Caco-2 (cell line): ENCODE measurements around the gene FAHD1. TPM values are rescaled to one million over a fixed set of nuclear protein-coding genes. Genes with fewer than 3 reads are reported as not detected.
"Not testable (repeated sequence)": the region's sequence is repeated elsewhere in the genome, so short reads cannot be mapped to it uniquely, and the experiment has no call there.

Experiments used
- BruUV-seq: library from RNA; stranded (reverse); fragments of 400-500 nt; replicated peaks from 2 replicates; lab custom pipeline; 2021; lab: Mats Ljungman, UMichigan
- CTCF ChIA-PET: fragments of 300-600 bp; sonication (Branson Sonifier 250); formaldehyde crosslinking; loops from one replicate; lab custom pipeline; 2022; ENCODE audit warnings: antibody characterized with exemption; lab: Charles Lee
- POLR2A ChIA-PET: fragments of 300-600 bp; sonication (Branson Sonifier 250); formaldehyde crosslinking; loops from one replicate; lab custom pipeline; 2022; ENCODE audit warnings: antibody characterized with exemption; lab: Charles Lee
- DNase-seq, 2 experiments: peaks; one replicate each; pipeline versions ENCODE4 v3.0.0 to v3.0.0-alpha.2; 2020 to 2022
- H3K27me3 ChIP-seq: replicated peaks from 2 replicates; pipeline ENCODE4 v1.6.0; 2011; ENCODE audit warnings: low read length; ENCODE audit not compliant: control insufficient read depth, insufficient read depth
- H3K36me3 ChIP-seq: 2 replicates; pipeline ENCODE4 v1.5.1; 2011; ENCODE audit warnings: low read length; ENCODE audit not compliant: control insufficient read depth, insufficient read depth
- H3K4me1 ChIP-seq: fragments of 250-450 bp; sonication (Bioruptor Pico); 2 replicates; pipeline ENCODE4 v1.5.1; 2020; ENCODE audit warnings: mild to moderate bottlenecking
- H3K4me3 ChIP-seq: 2 replicates; pipeline ENCODE4 v1.5.1; 2011; ENCODE audit warnings: low read depth, mild to moderate bottlenecking, control low read depth, low read length
- H3K9me3 ChIP-seq: fragments of 250-450 bp; sonication (Bioruptor Pico); 2 replicates; pipeline ENCODE4 v1.5.1; 2020; ENCODE audit warnings: mild to moderate bottlenecking, moderate library complexity
- H3K27ac Mint-ChIP-seq: one replicate; pipeline ENCODE4 v1.8.0; 2022; ENCODE audit warnings: mixed read lengths; ENCODE audit not compliant: unreplicated experiment
- H3K27me3 Mint-ChIP-seq: one replicate; pipeline ENCODE4 v1.8.0; 2022; ENCODE audit warnings: mixed read lengths; ENCODE audit not compliant: insufficient read depth, unreplicated experiment
- H3K36me3 Mint-ChIP-seq: one replicate; pipeline ENCODE4 v1.8.0; 2022; ENCODE audit warnings: mild to moderate bottlenecking, mixed read lengths; ENCODE audit not compliant: insufficient read depth, unreplicated experiment
- H3K4me1 Mint-ChIP-seq: one replicate; pipeline ENCODE4 v1.8.0; 2022; ENCODE audit warnings: low read depth, mixed read lengths; ENCODE audit not compliant: unreplicated experiment
- H3K4me3 Mint-ChIP-seq: one replicate; pipeline ENCODE4 v1.8.0; 2022; ENCODE audit warnings: mild to moderate bottlenecking, moderate library complexity, mixed read lengths; ENCODE audit not compliant: unreplicated experiment
- H3K9me3 Mint-ChIP-seq: one replicate; pipeline ENCODE4 v1.8.0; 2022; ENCODE audit warnings: mixed read lengths; ENCODE audit not compliant: unreplicated experiment
- intact Hi-C: fragments of 100-400 bp; cut with micrococcal nuclease; formaldehyde crosslinking; loops from one replicate; pipeline ENCODE4 v1.10.0; 2022; ENCODE audit not compliant: unreplicated experiment
- total RNA-seq: library from RNA; stranded (reverse); gene quantifications from 2 replicates; pipeline ENCODE4 v1.2.3, GENCODE V29; 2022
- TF ChIP-seq, protein P1 (sequence below), 2 experiments: fragments of 200-600 bp in 1 of 2; IDR thresholded peaks; 1 replicate in 1 of 2; 2 replicates in 1 of 2; pipeline versions ENCODE4 v1.5.1 to v1.8.0; 2011 to 2022; ENCODE audit warnings: antibody characterized with exemption in 1 of 2, control low read depth in 1 of 2, inconsistent platforms in 1 of 2, low read depth in 1 of 2, low read length in 1 of 2, mild to moderate bottlenecking in 1 of 2, moderate library complexity in 1 of 2; ENCODE audit not compliant: insufficient read depth in 1 of 2, severe bottlenecking in 1 of 2, unreplicated experiment in 1 of 2

Gene FAHD1
- total RNA-seq, 1 experiment from 2014 or later: 16.5 TPM

DNA sequence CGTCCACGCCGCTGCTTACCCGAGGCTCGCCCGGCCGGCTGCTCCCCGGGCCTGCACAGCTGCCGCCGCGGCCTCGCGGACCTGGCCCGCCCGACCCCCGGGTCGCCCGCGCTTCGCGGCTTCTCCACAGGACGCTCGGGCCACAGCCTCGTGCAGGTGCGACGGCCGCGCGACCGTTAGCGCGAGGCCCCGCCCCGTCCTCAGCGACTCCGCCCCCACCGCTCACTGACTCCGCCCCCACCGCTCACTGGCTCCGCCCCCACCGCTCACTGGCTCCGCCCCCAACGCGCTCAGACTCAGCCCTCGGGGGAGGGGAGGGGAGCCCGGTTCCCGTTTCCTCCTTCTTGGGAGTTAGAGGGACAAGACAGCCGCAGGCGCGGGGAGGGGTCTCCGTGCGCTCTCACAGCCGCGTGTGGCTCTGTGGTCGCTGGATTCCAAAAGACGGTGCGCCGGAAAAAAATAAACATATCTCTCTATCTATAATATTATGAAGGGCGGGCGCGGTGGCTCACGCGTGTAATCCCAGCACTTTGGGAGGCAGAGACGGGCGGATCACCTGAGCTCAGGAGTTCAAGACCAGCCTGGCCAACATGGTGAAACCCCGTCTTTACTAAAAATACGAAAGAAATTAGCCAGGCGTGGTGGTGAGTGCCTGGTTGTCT is 45.1 kb downstream of the FAHD1 start, which contains the start of gene MEIOB:
MEIOB (minus strand) TSS at position 191 of the 662 bp plus-strand sequence. CDS start 3,989 bp downstream, outside the sequence.
- Mint-ChIP-seq H3K27ac (no peak within 1 kb of the TSS), H3K9me3 (no peaks in the 10 kb centered on the region), H3K4me1 (peaks cover 7% of the 10 kb centered on the region), H3K4me3 (no peak within 1 kb of the TSS), H3K27me3 (no peaks in the 10 kb centered on the region), H3K36me3 (peaks cover 5% of the 10 kb centered on the region)
- H3K4me1 ChIP-seq: no peaks in the 10 kb centered on the region; the same call in 1 of the 2 replicates
- TF ChIP-seq, protein P1, sequence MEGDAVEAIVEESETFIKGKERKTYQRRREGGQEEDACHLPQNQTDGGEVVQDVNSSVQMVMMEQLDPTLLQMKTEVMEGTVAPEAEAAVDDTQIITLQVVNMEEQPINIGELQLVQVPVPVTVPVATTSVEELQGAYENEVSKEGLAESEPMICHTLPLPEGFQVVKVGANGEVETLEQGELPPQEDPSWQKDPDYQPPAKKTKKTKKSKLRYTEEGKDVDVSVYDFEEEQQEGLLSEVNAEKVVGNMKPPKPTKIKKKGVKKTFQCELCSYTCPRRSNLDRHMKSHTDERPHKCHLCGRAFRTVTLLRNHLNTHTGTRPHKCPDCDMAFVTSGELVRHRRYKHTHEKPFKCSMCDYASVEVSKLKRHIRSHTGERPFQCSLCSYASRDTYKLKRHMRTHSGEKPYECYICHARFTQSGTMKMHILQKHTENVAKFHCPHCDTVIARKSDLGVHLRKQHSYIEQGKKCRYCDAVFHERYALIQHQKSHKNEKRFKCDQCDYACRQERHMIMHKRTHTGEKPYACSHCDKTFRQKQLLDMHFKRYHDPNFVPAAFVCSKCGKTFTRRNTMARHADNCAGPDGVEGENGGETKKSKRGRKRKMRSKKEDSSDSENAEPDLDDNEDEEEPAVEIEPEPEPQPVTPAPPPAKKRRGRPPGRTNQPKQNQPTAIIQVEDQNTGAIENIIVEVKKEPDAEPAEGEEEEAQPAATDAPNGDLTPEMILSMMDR (IDR thresholded peaks at IDR 0.05; ENCODE audit: insufficient read depth in 1 of 2, low read depth in 1 of 2, low read length in 1 of 2, severe bottlenecking in 1 of 2, unreplicated experiment in 1 of 2): no peak
- BruUV-seq: no TSS peak
- ChIA-PET CTCF (no interaction called here), POLR2A (no interaction called here)
- DNase-seq: no peak
- intact Hi-C loops: no loop called here
- no peaks in the 10 kb centered on the region for H3K9me3 ChIP-seq
- H3K27me3 ChIP-seq: no peaks in the 10 kb centered on the region; the same call in 1 of the 2 replicates
- no peaks in the 10 kb centered on the region for H3K36me3 ChIP-seq
- no peak within 1 kb of the TSS for H3K4me3 ChIP-seq

DNA sequence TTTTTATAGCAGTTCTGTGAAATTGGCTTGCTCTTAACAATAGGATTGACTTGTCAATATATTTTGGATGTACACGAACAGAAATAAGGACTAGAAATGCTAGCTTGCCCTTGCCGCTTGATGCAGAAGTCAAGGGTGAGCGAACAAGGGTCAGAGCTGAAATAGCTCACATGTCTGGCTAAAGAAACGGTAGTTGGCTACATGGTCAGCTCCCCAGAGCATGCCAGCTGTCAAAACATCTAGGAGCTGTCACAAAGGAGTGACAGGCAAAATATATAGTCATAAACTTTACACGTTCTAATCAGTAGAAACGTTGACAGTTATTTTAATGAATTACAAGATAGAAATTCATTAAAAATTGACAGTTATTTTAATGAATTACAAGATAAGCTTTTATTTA is 47.8 kb downstream of the FAHD1 start:
- ChIA-PET POLR2A (no interaction called here), CTCF (no interaction called here)
- no peak overlapping the region for H3K27ac Mint-ChIP-seq
- TF ChIP-seq, protein P1 (IDR thresholded peaks at IDR 0.05; ENCODE audit: insufficient read depth in 1 of 2, low read depth in 1 of 2, low read length in 1 of 2, severe bottlenecking in 1 of 2, unreplicated experiment in 1 of 2): no peak
- H3K36me3 Mint-ChIP-seq: peaks cover 5% of the 10 kb centered on the region
- intact Hi-C loops: no loop called here
- no peaks in the 10 kb centered on the region for H3K9me3 ChIP-seq
- no peaks in the 10 kb centered on the region for H3K27me3 Mint-ChIP-seq
- DNase-seq: no peak
- H3K4me3 Mint-ChIP-seq: no peak overlapping the region
- no peaks in the 10 kb centered on the region; the same call in 1 of the 2 replicates for H3K4me1 ChIP-seq
- no peaks in the 10 kb centered on the region for H3K36me3 ChIP-seq
- H3K27me3 ChIP-seq: no peaks in the 10 kb centered on the region; the same call in 1 of the 2 replicates
- H3K4me1 Mint-ChIP-seq: peaks cover 7% of the 10 kb centered on the region
- no TSS peak for BruUV-seq
- no peaks in the 10 kb centered on the region for H3K9me3 Mint-ChIP-seq
- no peak overlapping the region for H3K4me3 ChIP-seq

DNA sequence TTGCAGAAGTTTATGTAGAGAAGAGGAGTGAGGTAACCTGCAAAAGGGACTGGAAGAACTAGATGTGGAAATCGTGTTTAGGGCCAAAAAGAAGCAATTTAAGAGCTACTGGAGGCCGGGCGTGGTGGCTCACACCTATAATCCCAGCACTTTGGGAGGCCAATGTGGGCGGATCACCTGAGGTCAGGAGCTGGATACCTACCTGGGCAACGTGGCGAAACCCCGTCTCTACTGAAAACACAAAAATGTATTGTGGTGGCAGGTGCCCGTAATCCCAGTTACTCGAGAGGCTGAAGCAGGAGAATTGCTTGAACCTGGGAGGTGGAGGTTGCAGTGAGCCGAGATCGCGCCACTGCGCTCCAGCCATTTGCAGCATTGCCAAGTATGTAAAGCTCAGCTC is 49.1 kb downstream of the FAHD1 start:
- DNase-seq, BruUV-seq, H3K36me3 Mint-ChIP-seq, H3K4me1 Mint-ChIP-seq, H3K27me3 Mint-ChIP-seq, POLR2A ChIA-PET, intact Hi-C loops, H3K9me3 Mint-ChIP-seq, H3K27ac Mint-ChIP-seq, H3K4me1 ChIP-seq, H3K4me3 Mint-ChIP-seq, H3K27me3 ChIP-seq, H3K9me3 ChIP-seq, H3K4me3 ChIP-seq, H3K36me3 ChIP-seq: not testable (repeated sequence)
- CTCF ChIA-PET: interaction anchor here (0.9 kb wide), 1 partner anchor 53 kb away, joined by 4 read pairs; no protein-coding TSS in a partner anchor
